Activated CD8-positive, alpha-beta T cell treated with anti-CD3 and anti-CD28 coated beads for 36 hours (primary cell): Measurements from ENCODE around the gene SLC6A2. TPM values are rescaled to one million over a fixed set of nuclear protein-coding genes. Genes with fewer than 3 reads are reported as not detected.

Experiments
- ATAC-seq: fragments of 200-7000 bp; cut with Tn5 transposase; one replicate; pipeline ENCODE4 v1.10.0; 2021; ENCODE audit warnings: mild to moderate bottlenecking, moderate library complexity
- CTCF ChIA-PET: fragments of 350-600 bp; sonication (Branson Sonifier 250); formaldehyde crosslinking; loops from one replicate; lab custom pipeline; 2021; ENCODE audit warnings: antibody characterized with exemption; lab: Charles Lee
- POLR2A ChIA-PET: fragments of 350-600 bp; sonication (Branson Sonifier 250); formaldehyde crosslinking; loops from one replicate; lab custom pipeline; 2021; ENCODE audit warnings: antibody characterized with exemption; lab: Charles Lee
- DNase-seq: peaks from one replicate; pipeline ENCODE4 v3.0.0-alpha.2; 2020
- H3K27ac Mint-ChIP-seq: one replicate; pipeline ENCODE4 v1.8.0; 2021; ENCODE audit warnings: mild to moderate bottlenecking, mixed read lengths
- H3K27me3 Mint-ChIP-seq: one replicate; pipeline ENCODE4 v1.8.0; 2021; ENCODE audit warnings: mixed read lengths
- H3K36me3 Mint-ChIP-seq: one replicate; pipeline ENCODE4 v1.8.0; 2021; ENCODE audit warnings: low read depth, mixed read lengths
- H3K4me1 Mint-ChIP-seq: one replicate; pipeline ENCODE4 v1.8.0; 2021; ENCODE audit warnings: low read depth, mixed read lengths
- H3K4me3 Mint-ChIP-seq: one replicate; pipeline ENCODE4 v1.8.0; 2021; ENCODE audit warnings: mild to moderate bottlenecking, moderate library complexity, mixed read lengths
- H3K9me3 Mint-ChIP-seq: one replicate; pipeline ENCODE4 v1.8.0; 2021; ENCODE audit warnings: mixed read lengths
- CTCF ChIP-seq: fragments of 200-600 bp; IDR thresholded peaks from one replicate; pipeline ENCODE4 v1.8.0; 2022; ENCODE audit warnings: antibody characterized with exemption, mild to moderate bottlenecking
- intact Hi-C: fragments of 100-400 bp; cut with micrococcal nuclease; formaldehyde crosslinking; loops from one replicate; pipeline ENCODE4 v1.10.0; 2022
- total RNA-seq, 2 experiments: library from RNA; stranded (reverse); gene quantifications; one replicate each; pipeline ENCODE4 v1.2.3, GENCODE V29; 2021

Gene SLC6A2
- total RNA-seq, 2 experiments from 2014 or later = not detected

DNA sequence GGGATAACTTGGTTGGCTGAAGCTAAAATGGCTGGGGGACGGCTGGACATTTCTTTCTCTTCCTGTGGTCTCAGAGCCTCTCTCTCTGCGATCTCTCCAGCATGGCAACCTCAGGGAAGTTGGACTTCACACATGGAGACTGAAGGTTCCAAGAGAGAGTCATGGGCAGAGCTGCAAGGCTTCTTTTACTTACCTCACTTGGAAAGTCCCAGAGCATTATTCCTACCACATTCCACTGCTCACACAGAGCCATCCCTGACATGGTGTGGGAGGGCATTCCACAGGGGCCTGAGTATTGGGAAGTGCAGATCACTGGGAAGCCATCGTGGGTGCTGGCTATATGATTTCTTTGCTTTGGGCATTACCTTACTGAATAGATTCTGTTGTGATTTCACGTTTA is 9.8 kb upstream of the SLC6A2 start:
- Mint-ChIP-seq H3K9me3 (no peaks in the 10 kb centered on the region), H3K27ac (no peak overlapping the region), H3K27me3 (peaks cover 8% of the 10 kb centered on the region), H3K36me3 (no peaks in the 10 kb centered on the region), H3K4me3 (no peak overlapping the region), H3K4me1 (no peaks in the 10 kb centered on the region)
- intact Hi-C loops = no loop called here
- POLR2A ChIA-PET = no interaction called here
- CTCF ChIA-PET = interaction anchor here (0.8 kb wide), 1 partner anchor 24 kb away, joined by 3 read pairs; no protein-coding TSS in a partner anchor
- DNase-seq (no peak), ATAC-seq (no peak)
- no peak for TF ChIP-seq CTCF

GRCh38 chr16:55647343-55647742 is 8.4 kb upstream of the SLC6A2 start:
- POLR2A ChIA-PET = no interaction called here
- TF ChIP-seq CTCF = no peak
- DNase-seq (no peak), ATAC-seq (no peak)
- intact Hi-C loops = no loop called here
- H3K4me1 Mint-ChIP-seq = no peaks in the 10 kb centered on the region
- H3K9me3 Mint-ChIP-seq = no peaks in the 10 kb centered on the region
- peaks cover 8% of the 10 kb centered on the region for H3K27me3 Mint-ChIP-seq
- H3K4me3 Mint-ChIP-seq = no peak overlapping the region
- no peaks in the 10 kb centered on the region for H3K36me3 Mint-ChIP-seq
- CTCF ChIA-PET = no interaction called here
- no peak overlapping the region for H3K27ac Mint-ChIP-seq

DNA sequence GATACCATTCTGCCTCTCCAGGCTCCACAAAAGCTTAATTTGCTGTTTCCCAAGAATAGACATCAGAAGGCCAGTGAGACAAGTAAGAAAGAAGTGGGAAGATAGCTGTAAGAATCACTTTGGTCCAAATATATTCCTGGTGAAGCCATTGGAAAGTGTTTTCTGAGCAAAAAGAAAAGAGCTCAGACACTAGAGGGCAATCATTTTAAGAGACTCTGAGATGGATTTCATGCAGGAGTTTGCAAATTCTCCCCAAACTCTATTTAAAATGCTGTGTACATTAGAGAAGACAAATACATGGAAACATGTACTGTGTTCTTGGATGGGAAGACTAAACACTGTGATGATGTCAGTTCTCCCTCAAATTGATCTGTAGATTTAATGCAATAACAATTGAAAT is 8.0 kb upstream of the SLC6A2 start:
- ChIA-PET POLR2A (no interaction called here), CTCF (no interaction called here)
- no peak overlapping the region for H3K4me3 Mint-ChIP-seq

GRCh38 chr16:55651841-55652824 is 3.7 kb upstream of the SLC6A2 start:
- ATAC-seq = no peak
- Mint-ChIP-seq H3K4me1 (no peaks in the 10 kb centered on the region), H3K9me3 (no peaks in the 10 kb centered on the region), H3K36me3 (no peaks in the 10 kb centered on the region), H3K27me3 (peaks cover 10% of the 10 kb centered on the region), H3K4me3 (no peak overlapping the region), H3K27ac (no peak overlapping the region)
- ChIA-PET CTCF (no interaction called here), POLR2A (no interaction called here)
- intact Hi-C loops = no loop called here
- DNase-seq = no peak
- no peak for TF ChIP-seq CTCF

More for the DNA sequence above, 8.0 kb upstream of the SLC6A2 start:
- H3K27me3 Mint-ChIP-seq = peaks cover 8% of the 10 kb centered on the region
- DNase-seq (no peak), ATAC-seq (no peak)
- H3K9me3 Mint-ChIP-seq = no peaks in the 10 kb centered on the region
- no peaks in the 10 kb centered on the region for H3K36me3 Mint-ChIP-seq
- intact Hi-C loops = no loop called here
- no peak for TF ChIP-seq CTCF
- H3K4me1 Mint-ChIP-seq = no peaks in the 10 kb centered on the region
- H3K27ac Mint-ChIP-seq = no peak overlapping the region

GRCh38 chr16:55653106-55653505 is 2.7 kb upstream of the SLC6A2 start:
- ChIA-PET POLR2A (no interaction called here), CTCF (no interaction called here)
- Mint-ChIP-seq H3K27me3 (peaks cover 10% of the 10 kb centered on the region), H3K9me3 (no peaks in the 10 kb centered on the region), H3K4me1 (no peaks in the 10 kb centered on the region), H3K4me3 (no peak overlapping the region), H3K27ac (no peak overlapping the region), H3K36me3 (no peaks in the 10 kb centered on the region)
- intact Hi-C loops = no loop called here
- no peak for DNase-seq
- ATAC-seq = no peak
- TF ChIP-seq CTCF = no peak
